Activated CD8-positive, alpha-beta memory T cell treated with anti-CD3 and anti-CD28 coated beads, Interleukin-2, amount 50 U/mL, for 1 hour (primary cell): Measurements from ENCODE around the gene RFLNA.
"Not testable (repeated sequence)": the region's sequence is repeated elsewhere in the genome, so short reads cannot be mapped to it uniquely, and the experiment has no call there.

Experiments used
- DNase-seq: peaks from one replicate; pipeline ENCODE4 v3.0.0-alpha.2; 2020; ENCODE audit errors: extremely low read depth

The RFLNA gene

GRCh38 chr12:124319368-124320050 lies 24.6 kb downstream of the RFLNA start:
- no peak for DNase-seq

GRCh38 chr12:124321040-124321481 lies 26.2 kb downstream of the RFLNA start:
- DNase-seq = no peak

- DNase-seq = no peak
Measured at GRCh38 chr12:124321556-124322270, 26.8 kb downstream of the RFLNA start.

- no peak for DNase-seq
Measured at GRCh38 chr12:124322271-124322998, 27.5 kb downstream of the RFLNA start.

- not testable (repeated sequence) for DNase-seq
Measured at GRCh38 chr12:124322999-124323328, 28.1 kb downstream of the RFLNA start.

- DNase-seq = no peak
Measured at GRCh38 chr12:124323771-124324530, 29.1 kb downstream of the RFLNA start.

- DNase-seq = no peak
Measured at GRCh38 chr12:124324803-124325705, 30.2 kb downstream of the RFLNA start.

GRCh38 chr12:124326104-124326503 lies 31.2 kb downstream of the RFLNA start:
- no peak for DNase-seq

- no peak for DNase-seq
Measured at GRCh38 chr12:124326871-124327270, 32.0 kb downstream of the RFLNA start.

GRCh38 chr12:124327362-124328043 lies 32.6 kb downstream of the RFLNA start:
- DNase-seq = no peak

GRCh38 chr12:124328116-124328515 lies 33.2 kb downstream of the RFLNA start:
- DNase-seq = no peak

GRCh38 chr12:124328636-124329035 lies 33.7 kb downstream of the RFLNA start:
- DNase-seq = no peak

- DNase-seq = no peak
Measured at GRCh38 chr12:124332058-124332672, 37.3 kb downstream of the RFLNA start.

- DNase-seq = no peak
Measured at GRCh38 chr12:124332900-124333299, 38.0 kb downstream of the RFLNA start.

GRCh38 chr12:124333724-124334123 lies 38.8 kb downstream of the RFLNA start:
- no peak for DNase-seq

GRCh38 chr12:124334266-124334665 lies 39.4 kb downstream of the RFLNA start:
- DNase-seq = no peak

- no peak for DNase-seq
Measured at GRCh38 chr12:124334976-124335375, 40.1 kb downstream of the RFLNA start.

- DNase-seq = no peak
Measured at GRCh38 chr12:124335426-124336183, 40.7 kb downstream of the RFLNA start.

- DNase-seq = no peak
Measured at GRCh38 chr12:124336184-124336437, 41.2 kb downstream of the RFLNA start.
